ENCODE results near the gene BRAT1.

Gene BRAT1

GRCh38 chr7:2523461-2523936, 31.8 kb downstream of the BRAT1 start:
- DNase-seq (ENCODE audit: low spot score): peak; percentile 67

DNA sequence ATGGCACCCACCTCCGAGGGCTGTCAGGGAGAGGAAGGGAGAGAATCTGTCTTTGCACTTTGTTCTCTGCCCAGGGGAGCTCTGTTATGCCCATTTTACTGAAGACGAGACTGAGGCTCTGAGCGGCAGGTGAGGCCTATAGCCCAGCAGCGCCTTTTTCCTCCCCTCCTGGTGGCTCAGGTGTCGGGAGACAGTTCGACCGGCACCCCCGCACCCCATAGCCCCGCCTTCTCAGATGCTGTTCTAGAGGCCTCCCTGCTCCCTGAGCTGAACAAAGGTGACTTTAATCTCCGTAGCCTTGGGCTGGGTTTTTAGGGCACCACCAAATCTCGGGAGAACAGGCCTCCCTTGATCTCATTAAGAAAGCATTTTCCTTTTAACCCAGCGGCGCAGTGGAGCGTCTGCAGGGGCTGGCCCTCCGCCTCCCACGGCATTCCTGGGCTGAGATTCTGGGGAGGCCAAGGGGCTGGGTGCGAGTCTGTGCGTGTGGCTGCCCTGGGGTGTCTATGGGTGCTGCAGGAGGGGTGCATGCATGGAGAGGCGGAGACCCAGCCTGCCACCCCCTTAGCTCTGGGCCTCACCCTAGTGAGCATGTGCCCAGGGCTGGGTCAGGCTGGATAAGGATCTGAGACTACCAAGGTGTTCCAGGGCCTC, 32.4 kb downstream of the BRAT1 start:
- DNase-seq (ENCODE audit: low spot score): no peak

DNA sequence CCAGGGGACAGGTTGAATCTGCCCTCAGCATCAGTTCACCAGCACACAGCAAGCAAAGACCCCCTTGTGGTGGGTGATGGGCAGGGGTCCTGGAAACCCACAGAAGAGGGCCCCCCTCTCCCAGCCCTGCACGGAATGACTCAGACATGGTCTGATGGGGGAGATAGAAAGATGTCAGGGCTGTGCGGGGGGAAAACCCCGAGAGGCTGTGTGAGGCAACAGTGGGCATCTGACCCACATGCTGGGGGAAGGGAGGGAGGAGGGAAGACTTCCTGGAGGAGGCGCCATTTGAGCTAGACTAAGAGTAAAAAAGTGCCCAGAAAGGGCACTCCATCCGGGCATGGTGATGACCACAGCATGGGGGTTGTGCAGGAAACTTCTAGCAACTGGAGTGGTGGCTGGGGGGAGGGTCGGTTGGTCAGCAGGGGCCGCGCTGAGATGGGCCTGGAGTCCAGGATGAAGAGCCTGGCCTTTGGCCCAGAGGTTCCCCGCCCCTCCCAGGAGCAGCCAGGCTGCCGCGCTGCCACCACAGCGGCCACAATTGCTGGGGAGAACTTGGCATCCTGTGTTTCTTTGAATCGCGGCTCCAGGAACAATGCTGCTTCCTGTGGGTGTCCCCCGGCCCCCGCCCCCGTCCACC, 33.3 kb downstream of the BRAT1 start:
- DNase-seq (ENCODE audit: low spot score): no peak

GRCh38 chr7:2521341-2521745, 34.0 kb downstream of the BRAT1 start:
- DNase-seq (ENCODE audit: low spot score): no peak

DNA sequence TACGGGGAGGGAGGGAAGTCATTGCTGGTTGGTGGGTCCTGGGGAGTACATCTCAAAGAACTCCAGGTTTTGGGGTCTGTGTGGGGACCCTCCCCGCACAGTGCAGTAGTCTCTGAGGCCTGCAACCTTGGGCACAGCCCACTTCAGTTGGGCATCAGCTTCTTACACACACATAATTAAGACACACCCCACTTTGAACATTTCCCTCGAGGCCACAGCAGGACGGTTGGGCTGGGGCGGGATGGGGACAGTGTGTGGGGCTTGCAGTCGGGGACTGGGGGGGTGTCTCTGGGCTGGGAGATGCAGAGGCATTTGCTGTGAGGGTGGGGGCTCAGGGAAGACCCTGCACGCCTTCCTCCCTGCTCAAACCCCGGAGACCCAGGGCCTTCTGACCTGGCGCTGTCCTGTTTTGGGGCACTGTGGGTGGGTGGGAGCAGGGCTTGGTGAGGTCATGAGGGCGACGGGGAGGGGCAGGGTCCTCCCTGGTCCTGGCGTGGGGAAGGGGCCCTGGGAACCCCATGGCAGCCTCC, 34.5 kb downstream of the BRAT1 start:
- DNase-seq (ENCODE audit: low spot score): no peak

- DNase-seq (ENCODE audit: low spot score): no peak
These were observed 35.1 kb downstream of the BRAT1 start for GRCh38 chr7:2520131-2520760.

GRCh38 chr7:2519119-2519930, 36.0 kb downstream of the BRAT1 start, which contains the start of gene LFNG:
TSS of gene LFNG (plus strand) at chr7:2519774. CDS start at chr7:2519862, 88 bp downstream.
- DNase-seq (ENCODE audit: low spot score): peak; percentile 97

DNA sequence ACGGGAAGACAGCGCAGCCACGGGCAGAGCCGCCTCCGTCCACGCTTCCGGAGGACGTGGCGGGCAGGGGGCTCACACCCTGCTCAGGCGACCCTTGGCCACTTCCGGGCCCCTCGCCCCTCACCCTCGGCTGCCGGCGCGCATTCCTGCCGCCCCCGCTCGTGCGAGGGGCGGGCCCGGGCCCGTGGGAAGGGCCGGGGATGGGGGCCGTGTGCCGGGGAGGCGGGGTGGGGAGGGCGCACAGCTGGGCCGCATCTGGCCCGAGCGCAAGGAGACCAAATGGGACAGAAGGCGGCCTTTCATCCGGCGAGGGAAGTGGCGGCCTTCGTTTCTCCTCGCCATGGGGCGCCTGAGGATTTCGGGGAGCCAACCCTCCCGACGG, 36.6 kb downstream of the BRAT1 start:
- DNase-seq (ENCODE audit: low spot score): no peak

DNA sequence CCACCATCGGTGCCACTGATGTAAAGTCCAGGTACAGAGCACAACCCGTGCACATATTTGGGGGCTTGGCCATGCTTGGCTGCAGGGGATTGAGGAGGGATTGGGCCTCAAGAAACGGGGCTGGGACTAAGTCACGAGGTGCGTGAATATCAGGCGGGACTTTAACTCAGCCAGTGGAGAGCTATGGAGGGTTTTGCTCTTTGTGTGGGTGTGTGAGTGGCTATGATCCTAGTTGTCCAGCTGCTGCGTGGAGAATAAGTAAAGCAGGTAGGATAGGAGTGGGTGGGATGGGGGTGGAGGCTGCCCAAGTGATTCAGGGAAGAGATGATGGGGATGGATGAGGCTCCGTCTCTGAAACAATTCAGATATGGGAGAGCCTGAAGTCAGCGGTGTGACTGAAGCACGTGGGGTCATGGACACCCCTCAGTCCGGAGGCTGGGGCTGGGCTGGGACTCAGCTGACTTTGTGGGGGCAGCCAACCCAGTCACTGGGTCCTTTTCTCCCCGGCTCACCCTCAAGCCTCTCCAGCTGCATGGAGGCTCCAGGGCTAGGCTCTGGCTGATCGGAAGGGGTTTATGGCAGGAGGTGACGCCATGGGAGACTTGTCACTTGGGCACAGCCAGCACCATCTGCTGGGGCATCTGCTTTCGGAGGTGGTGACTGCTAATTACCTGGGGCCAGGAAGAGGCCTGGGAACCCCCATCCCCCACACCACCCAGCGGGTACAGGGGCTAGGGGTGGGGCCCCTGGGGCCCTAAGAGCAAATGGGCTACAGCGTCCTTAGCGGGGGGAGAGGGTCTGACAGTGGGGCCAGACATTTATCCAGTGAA, 37.4 kb downstream of the BRAT1 start:
- no peak for DNase-seq (ENCODE audit: low spot score)

- no peak for DNase-seq (ENCODE audit: low spot score)
These were observed 38.3 kb downstream of the BRAT1 start for GRCh38 chr7:2517026-2517425.

- no peak for DNase-seq (ENCODE audit: low spot score)
These were observed 39.1 kb downstream of the BRAT1 start for GRCh38 chr7:2516194-2516555.

- no peak for DNase-seq (ENCODE audit: low spot score)
These were observed 39.7 kb downstream of the BRAT1 start for GRCh38 chr7:2515424-2516193.

DNA sequence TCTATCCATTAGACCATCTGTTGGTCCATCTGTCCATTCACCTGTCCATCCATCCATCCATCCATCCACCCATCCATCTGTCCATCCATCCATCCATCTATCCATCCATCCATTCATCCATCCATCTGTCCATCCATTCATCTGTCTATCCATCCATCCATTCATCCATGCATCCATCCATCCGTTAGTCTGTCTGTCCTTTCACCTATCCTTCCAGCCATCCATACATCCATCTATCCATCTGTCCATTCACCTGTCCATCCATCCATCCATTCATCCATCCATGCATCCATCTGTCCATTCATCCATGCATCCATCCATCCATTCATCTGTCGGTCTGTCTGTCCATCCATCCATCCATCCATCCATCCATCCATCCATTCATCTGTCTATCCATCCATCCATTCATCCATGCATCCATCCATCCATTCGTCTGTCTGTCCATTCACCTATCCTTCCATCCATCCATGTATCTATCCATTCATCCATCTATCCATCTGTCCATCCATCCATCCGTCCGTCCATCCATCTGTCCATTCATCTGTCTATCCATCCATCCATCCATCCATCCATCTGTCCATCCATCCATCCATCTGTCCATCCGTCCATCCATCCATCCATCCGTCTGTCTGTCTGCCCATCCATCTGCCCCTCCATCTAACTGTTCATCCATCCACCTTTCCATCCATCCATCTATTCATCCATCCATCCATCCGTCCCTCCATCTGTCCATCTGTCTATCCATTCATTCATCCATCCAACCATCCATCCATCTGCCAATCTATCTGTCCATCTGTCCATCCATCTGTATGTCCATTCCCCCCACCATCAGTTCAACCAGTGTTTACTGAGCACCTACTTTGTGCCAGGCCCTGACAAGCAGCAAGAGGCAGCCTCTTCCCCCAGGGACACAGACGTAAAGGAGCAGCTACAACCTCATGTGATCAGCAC, 40.6 kb downstream of the BRAT1 start:
- no peak for DNase-seq (ENCODE audit: low spot score)

DNA sequence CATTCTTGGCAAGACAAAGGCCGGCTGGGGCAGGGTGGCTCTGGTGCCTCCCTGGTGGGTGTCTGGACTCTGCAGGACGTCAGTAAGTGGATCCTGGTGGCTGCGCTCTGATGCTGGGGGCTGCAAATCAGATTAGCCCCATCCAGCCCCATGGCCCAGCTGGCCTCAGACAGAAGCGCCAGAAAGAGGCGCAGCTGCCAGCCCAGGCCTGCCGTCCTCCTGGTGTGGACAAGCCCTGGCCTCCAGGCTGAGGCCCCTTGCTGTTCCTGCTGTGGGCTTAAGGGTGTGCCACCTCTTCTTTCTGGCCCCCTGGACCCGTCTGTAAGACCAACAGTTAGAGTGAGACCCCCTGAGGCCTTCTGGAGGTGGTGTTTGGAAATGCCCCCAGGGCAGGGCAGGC, 41.6 kb downstream of the BRAT1 start:
- no peak for DNase-seq (ENCODE audit: low spot score)

DNA sequence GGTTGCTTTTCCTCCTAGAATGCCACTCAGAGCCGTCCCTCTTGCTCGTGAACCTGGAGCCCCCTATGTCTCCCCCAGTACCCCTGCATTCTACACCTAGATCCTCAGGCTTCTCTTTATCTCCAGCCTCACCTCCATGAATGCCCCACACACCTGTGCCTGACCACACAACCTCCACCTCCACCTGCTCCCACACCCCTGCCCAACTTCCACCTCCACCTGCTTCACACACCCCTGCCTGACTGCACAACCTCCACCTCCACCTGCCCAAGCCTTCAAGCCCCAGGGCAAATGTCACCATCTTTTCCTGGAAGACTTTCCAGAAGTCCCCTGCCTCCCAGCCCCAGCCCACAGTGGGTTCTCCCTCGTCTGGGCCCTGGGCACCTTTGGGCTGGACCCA, 42.6 kb downstream of the BRAT1 start:
- DNase-seq (ENCODE audit: low spot score): no peak

- no peak for DNase-seq (ENCODE audit: low spot score)
These were observed 43.1 kb downstream of the BRAT1 start for GRCh38 chr7:2512179-2512661.

DNA sequence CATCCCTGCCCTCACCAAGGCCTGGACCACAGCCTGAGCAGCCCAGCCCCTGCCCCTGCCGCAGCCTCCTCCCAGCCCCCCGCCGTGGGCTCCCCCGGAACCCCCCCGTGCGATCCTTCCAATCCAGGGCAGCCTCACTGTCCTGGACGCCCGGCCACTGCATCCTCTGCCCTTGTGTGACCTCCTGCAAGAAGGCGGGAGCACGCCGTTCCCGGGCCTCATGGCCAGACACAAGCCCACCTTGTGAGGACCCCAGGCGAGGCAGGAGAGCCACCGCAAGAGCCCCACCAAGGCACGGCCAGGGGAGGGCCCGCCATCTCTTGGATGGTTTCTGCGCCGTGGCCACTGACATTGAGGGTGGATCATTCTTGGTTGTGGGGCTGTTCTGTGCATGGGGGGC, 43.6 kb downstream of the BRAT1 start:
- DNase-seq (ENCODE audit: low spot score): no peak

GRCh38 chr7:2510909-2511768, 44.2 kb downstream of the BRAT1 start:
- DNase-seq (ENCODE audit: low spot score): no peak

Measured in iPS-NIHi11 (cell line).